Stimulated activated naive CD8-positive, alpha-beta T cell treated with anti-CD3 and anti-CD28 coated beads, Interleukin-15, amount 100 ng/mL, for 72 hours (primary cell): ENCODE results near the gene EHD4.

Experiments used
- ATAC-seq: fragments of 150-1000 bp; cut with Tn5 transposase; 2 replicates; pipeline ENCODE4 v1.10.0; 2021; ENCODE audit warnings: mild to moderate bottlenecking, moderate library complexity
- DNase-seq, 2 donors: peaks; one replicate each; pipeline ENCODE4 v3.0.0; 2021 to 2022
- H3K27ac Mint-ChIP-seq, 2 donors: one replicate each; pipeline ENCODE4 v1.8.0; 2022; ENCODE audit warnings: mild to moderate bottlenecking in 2 of 2, mixed read lengths in 2 of 2, moderate library complexity in 2 of 2
- H3K27me3 Mint-ChIP-seq: one replicate; pipeline ENCODE4 v1.8.0; 2022; ENCODE audit warnings: mixed read lengths
- H3K4me1 Mint-ChIP-seq: one replicate; pipeline ENCODE4 v1.8.0; 2022; ENCODE audit warnings: mild to moderate bottlenecking, mixed read lengths
- H3K4me3 Mint-ChIP-seq, 2 donors: one replicate each; pipeline ENCODE4 v1.8.0; 2022; ENCODE audit warnings: mild to moderate bottlenecking in 2 of 2, mixed read lengths in 2 of 2, moderate library complexity in 1 of 2
- H3K9me3 Mint-ChIP-seq, 2 donors: one replicate each; pipeline ENCODE4 v1.8.0; 2022; ENCODE audit warnings: mixed read lengths in 2 of 2

EHD4 gene

DNA sequence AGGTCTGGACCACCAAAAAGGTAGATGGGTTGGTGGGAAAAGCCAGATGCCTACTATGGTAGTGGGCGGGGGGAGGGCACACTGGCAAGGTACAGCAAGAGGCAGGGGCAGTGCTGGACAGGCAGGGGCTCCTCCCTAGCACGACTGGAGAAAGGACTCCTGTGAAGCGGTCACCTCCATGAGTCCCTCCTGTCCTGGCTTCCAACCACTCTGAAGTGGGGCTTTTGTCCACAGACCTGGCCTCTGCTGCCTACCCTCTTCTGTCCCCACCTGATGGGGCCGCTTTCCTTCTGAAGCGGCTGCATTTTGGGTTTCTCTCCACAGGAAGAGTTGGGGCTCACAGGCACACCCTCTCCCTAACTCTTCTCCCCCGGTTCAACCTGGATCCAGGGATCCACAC lies 75.8 kb downstream of the EHD4 start:
- ATAC-seq (no peak), DNase-seq (no peak)
- H3K27ac Mint-ChIP-seq, result peak overlapping the region in 1 of 2 donors; percentile 11
- H3K4me3 Mint-ChIP-seq, result no peak overlapping the region
- no peaks in the 10 kb centered on the region for H3K9me3 Mint-ChIP-seq
- peaks cover 38% of the 10 kb centered on the region for H3K4me1 Mint-ChIP-seq
- no peaks in the 10 kb centered on the region for H3K27me3 Mint-ChIP-seq

DNA sequence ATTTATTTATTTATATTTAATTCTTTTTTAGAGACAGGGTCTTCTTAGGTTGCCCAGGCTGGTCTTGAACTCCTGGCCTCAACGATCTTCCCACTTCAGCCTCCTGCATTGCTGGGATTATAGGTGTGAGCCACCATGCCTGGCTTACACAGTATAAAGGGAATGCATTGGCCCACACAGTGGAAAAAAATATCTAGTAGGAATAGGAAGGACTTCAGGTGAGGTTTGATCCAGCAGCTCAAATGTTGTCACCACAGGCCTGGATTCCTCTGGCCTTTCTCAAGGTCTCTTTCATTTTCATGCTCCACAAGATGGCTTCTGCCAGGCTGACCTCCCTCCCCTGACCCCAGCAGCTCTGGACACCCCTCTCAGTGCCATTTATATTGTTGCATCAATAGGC lies 76.4 kb downstream of the EHD4 start:
- Mint-ChIP-seq H3K27me3 (no peaks in the 10 kb centered on the region), H3K27ac (no peak overlapping the region), H3K9me3 (no peaks in the 10 kb centered on the region), H3K4me3 (no peak overlapping the region), H3K4me1 (peaks cover 38% of the 10 kb centered on the region)
- ATAC-seq (no peak), DNase-seq (no peak)

DNA sequence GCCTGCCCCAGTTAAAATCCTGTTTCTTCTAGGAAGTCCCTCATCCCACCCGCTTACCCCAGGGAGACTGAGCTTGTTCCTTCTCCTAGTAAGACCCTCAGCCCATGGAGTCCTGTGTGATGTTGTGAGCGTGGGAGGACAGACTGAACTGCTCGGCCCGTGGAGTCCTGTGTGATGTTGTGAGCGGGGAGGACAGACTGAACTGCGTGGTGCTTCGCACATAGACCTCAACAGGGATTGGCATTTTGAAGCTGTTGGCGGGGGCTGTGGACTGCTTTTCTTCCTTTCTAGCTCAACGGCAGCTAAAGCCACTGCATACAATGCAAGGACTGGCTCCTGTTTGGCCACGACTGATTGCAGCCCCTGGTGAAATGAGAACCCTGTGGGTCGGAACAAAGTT lies 76.9 kb downstream of the EHD4 start:
- peak overlapping the region; percentile 16 to 50 for H3K4me3 Mint-ChIP-seq

DNA sequence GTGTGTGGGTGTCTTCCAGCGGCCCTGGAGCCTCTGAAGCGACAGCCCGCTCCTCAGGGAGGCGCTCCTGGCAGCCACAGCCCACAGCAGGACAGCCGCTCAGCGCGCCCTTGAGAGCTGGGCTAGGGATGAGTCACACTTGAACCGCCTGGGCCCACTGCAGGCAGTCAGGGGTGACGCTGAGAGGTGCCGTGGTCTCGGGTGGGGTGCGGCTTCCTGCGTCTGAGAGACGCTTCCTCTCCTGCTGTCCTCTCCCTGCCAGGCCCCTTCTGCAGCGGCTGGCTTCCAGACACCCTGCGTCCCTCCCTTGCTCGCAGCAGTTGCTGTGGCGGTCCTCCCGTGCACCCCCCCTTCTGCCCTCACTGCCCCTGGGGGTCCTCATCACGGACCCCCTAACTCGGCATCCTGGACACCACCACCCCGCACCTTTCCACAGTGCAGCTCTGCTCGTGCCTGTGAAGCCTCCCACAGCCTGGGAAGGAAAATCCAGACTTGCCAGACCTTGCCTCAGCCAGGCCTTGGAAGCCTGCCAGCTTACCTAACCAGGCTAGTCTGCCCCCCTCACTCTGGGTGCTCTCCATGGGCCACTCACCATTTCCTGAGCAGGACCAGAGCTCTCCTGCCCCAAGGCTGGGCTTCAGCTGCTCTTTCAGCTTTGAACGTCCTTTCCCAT lies 77.4 kb downstream of the EHD4 start:
- H3K9me3 Mint-ChIP-seq, result no peaks in the 10 kb centered on the region
- ATAC-seq, result peak; percentile 96
- peak overlapping the region; percentile 16 to 50 for H3K4me3 Mint-ChIP-seq
- no peaks in the 10 kb centered on the region for H3K27me3 Mint-ChIP-seq
- DNase-seq, result peak; percentile 71 to 78
- H3K27ac Mint-ChIP-seq, result peak overlapping the region; percentile 71 to 93
- peaks cover 38% of the 10 kb centered on the region for H3K4me1 Mint-ChIP-seq

More for the DNA sequence above, 76.9 kb downstream of the EHD4 start:
- no peak for ATAC-seq
- Mint-ChIP-seq H3K27ac (peak overlapping the region; percentile 71 to 93), H3K4me1 (peaks cover 38% of the 10 kb centered on the region), H3K9me3 (no peaks in the 10 kb centered on the region), H3K27me3 (no peaks in the 10 kb centered on the region)
- no peak for DNase-seq

DNA sequence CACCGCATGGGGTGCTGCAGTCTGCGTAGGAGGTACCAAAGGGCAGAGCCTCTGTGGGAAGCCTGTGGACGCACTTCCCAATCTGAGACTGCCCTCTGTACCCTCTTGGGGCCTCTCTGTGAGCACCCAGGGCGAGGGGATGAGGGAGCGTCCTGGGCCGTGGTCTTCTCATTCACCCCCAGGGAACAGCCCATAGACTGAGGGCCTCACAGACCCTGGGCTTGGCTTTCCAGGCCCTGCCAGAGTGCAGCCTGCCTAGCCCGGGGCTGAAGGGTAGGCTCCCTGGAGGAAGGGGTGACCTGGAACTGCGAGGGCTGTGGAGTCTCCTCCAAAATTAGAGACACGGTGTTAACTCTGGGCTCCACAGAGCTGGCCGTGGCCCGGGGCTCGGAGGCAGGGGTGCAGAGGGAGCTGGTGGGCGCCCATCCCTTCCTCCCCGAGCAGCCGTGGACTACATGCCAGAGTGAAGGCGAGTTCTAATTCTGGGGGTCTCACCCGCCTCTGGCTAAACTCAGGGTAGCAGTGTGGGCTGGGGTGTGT lies 78.0 kb downstream of the EHD4 start:
- no peaks in the 10 kb centered on the region for H3K9me3 Mint-ChIP-seq
- peak overlapping the region in 1 of 2 donors; percentile 71 for H3K27ac Mint-ChIP-seq
- H3K4me1 Mint-ChIP-seq, result peaks cover 43% of the 10 kb centered on the region
- DNase-seq (no peak), ATAC-seq (peak; percentile 1)
- H3K27me3 Mint-ChIP-seq, result no peaks in the 10 kb centered on the region
- peak overlapping the region in 1 of 2 donors; percentile 50 for H3K4me3 Mint-ChIP-seq

DNA sequence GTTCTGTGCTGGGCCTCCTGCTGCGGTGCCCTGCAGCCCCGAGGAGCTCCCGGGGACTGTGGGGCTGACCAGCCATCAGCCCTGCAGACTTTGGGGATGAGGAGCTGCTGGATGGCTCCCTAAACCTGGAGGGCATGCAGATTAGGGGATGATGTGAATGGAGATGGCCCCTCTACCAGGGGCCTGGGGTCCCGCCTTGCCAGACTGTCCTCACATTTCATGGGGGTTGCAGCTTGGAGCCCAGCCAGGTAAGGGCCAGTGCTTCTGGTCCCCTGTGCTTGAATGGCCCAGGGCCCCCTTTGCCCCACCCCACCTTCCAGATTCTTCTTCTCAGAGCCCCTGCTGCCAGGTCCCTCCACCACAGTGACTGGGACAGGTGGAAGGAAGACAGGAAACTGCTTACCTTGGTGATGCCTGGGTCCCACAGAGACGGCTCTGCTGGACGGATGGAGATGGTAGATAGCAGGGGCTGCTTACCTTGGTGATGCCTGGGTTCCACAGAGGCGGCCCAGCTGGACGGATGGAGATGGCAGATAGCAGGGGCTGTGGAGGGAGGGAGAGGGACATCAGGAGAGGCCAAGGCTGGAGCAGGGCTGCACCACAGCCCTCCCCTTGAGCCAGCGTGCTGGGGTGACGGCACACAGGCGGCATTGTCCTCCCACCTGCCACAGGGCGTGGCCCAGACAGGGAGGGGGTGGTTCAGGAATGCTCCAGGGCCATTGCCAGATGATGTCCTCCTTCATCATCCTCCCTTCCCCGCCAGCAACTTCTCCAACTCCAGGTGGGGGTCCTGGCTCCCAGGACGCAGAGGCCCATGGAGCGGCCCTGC lies 78.7 kb downstream of the EHD4 start, which contains the start of gene SPTBN5:
Gene SPTBN5 (minus strand): TSS at position 632 of the 829 bp plus-strand sequence. CDS start 556 bp downstream, at position 76.
- Mint-ChIP-seq H3K27me3 (no peaks in the 10 kb centered on the region), H3K4me1 (peaks cover 50% of the 10 kb centered on the region), H3K4me3 (peak within 1 kb of the TSS; percentile 45 to 83), H3K9me3 (no peaks in the 10 kb centered on the region), H3K27ac (peak within 1 kb of the TSS in 1 of 2 donors; percentile 93)
- no peak for DNase-seq
- no peak for ATAC-seq

DNA sequence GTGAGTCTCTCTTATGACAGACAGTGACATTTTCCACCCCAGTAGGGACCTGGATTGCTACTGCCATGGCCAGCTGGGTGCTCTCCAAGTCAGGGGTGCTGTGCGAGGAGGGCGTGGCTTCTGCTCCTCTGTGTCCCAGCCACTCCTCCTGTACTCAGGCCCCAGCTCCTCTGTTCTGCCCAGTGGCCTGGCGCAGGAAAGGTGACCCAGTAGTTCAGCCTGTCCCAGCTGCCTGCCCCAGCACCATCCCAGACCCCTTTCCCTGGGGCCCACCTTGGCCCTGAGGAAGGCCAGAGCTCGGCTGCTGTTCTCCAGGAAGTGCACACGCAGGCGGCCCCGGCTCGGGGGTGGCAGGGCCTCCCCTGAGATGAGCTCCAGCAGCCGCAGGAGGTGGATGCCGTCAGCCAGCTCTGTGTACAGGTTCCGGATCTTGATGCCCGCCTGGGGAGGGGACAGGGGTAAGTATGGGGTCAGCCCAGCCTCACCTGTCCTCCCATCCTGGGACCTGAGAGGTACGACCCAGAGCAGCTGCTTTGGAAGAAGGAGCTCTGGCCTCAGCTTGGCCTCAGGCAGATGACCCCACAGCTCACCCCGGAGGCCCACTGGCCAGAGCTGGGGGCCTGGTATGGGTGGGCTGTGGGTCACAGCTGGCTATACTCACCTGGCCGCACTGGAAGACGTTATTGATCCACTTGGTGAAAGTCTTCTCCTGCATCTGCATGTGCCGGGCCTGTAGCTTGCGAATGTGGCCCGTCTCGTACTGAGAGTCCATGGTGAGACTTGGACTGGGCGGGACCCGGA lies 79.5 kb downstream of the EHD4 start:
- peak overlapping the region; percentile 45 to 83 for H3K4me3 Mint-ChIP-seq
- no peak for DNase-seq
- peak; percentile 35 for ATAC-seq
- H3K4me1 Mint-ChIP-seq, result peaks cover 58% of the 10 kb centered on the region
- peak overlapping the region; percentile 67 to 93 for H3K27ac Mint-ChIP-seq
- no peaks in the 10 kb centered on the region for H3K27me3 Mint-ChIP-seq
- no peaks in the 10 kb centered on the region for H3K9me3 Mint-ChIP-seq

DNA sequence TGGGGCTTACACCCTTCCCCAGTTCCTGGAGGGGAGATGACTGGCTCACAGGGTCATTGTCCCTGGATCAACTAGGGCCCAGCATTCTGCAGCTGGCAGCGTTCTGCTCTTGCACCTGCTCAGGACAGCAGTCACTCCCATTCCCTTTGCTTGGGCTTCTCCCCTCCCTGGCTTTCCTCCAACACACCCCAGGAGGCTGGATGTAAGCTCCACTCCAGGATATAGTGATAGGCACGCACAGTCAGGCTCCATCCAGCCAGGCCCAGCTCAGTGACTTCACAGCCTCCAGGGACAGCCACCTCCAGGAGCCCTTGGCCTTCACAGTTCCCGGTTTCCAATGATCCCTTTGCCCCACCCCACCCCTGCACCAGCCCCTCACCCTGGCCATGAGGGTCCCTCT lies 80.4 kb downstream of the EHD4 start:
- ATAC-seq, result no peak
- peaks cover 63% of the 10 kb centered on the region for H3K4me1 Mint-ChIP-seq
- no peaks in the 10 kb centered on the region for H3K9me3 Mint-ChIP-seq
- no peaks in the 10 kb centered on the region for H3K27me3 Mint-ChIP-seq
- DNase-seq, result no peak
- peak overlapping the region; percentile 40 to 71 for H3K27ac Mint-ChIP-seq
- no peak overlapping the region for H3K4me3 Mint-ChIP-seq

DNA sequence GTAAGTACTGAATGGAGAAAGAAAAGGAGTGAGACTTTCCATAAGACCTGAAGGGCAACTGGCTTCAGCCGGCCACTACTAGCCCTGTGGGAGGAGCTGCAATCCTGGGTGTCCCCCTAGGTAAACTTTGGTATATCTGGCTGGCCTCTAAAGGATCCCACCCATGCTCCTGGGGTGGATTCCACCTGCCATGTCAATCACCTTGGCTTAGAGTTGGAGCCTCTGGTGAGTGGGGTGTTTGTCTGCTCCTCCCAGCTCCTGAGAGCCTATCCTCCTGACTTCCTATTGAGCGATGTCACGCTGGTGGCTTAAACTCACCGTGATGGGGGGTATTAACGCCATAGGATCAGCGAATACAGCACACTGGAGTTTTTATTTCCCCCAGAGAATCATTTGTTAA lies 81.1 kb downstream of the EHD4 start:
- Mint-ChIP-seq H3K4me3 (no peak overlapping the region), H3K27me3 (no peaks in the 10 kb centered on the region), H3K27ac (no peak overlapping the region), H3K4me1 (peaks cover 63% of the 10 kb centered on the region), H3K9me3 (no peaks in the 10 kb centered on the region)
- ATAC-seq (no peak), DNase-seq (no peak)

DNA sequence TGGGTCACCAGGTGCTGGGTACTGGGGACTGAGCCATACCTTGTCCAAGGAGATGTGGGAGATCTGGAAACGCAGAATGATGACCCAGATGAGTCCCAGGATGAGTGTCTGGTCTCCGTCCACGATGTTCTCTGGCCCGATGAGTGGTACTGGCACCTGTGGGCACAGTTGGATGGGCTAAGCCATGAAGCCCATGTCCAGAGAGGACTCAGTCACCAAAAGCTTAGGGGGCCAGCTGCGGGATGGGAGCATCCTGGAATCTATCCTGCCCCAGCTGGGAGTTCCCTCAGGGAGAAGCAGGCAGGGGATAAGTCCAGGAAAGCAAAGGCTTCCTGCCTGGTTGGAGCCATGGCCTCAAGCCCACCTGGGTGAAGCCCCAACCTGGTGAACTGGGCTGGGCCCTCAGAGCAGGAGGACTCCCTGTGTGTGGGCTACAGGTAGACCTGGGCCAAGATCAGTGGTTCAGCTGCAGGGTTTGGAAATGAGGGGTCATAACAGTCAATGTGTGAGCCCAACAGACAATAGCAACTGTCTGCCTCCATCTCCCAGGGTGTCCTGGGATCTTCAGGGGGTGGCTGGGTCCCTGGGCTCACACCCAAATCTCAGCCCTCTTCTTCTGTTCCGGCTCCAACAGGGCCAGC lies 82.2 kb downstream of the EHD4 start:
- DNase-seq (no peak), ATAC-seq (no peak)
- Mint-ChIP-seq H3K27me3 (no peaks in the 10 kb centered on the region), H3K9me3 (no peaks in the 10 kb centered on the region), H3K4me1 (peaks cover 63% of the 10 kb centered on the region), H3K4me3 (no peak overlapping the region), H3K27ac (no peak overlapping the region)

DNA sequence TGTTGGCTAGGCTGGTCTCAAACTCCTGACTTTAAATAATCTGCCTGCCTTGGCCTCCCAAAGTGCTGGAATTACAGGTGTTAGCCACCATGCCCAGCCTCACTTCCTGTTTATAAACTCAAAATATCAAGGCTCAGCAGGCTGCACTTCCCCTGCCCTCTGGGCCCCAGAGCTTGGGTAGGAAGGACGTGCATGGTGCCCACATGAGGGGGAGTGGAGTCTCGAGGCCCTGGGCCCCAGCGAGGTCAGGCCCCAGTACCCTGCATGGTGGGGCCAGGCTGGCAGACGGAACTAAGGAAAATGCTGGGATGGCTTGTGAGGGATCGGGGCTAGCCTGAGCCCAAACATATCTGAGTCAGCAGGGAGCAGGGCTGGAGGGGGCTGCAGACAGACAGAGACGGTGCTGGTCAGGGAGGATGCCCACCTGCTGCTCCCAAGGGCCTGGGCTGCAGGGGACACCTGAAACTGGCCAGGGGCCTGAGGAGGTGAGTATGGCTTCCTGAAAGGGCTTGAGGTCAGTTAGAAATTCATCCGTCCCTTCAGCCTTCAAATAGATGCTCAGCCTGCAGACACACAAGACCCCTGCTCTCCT lies 83.6 kb downstream of the EHD4 start:
- Mint-ChIP-seq H3K9me3 (no peaks in the 10 kb centered on the region), H3K4me3 (peak overlapping the region in 1 of 2 donors; percentile 25), H3K27me3 (no peaks in the 10 kb centered on the region), H3K27ac (peak overlapping the region in 1 of 2 donors; percentile 64), H3K4me1 (peaks cover 49% of the 10 kb centered on the region)
- ATAC-seq (peak; percentile 29), DNase-seq (no peak)

DNA sequence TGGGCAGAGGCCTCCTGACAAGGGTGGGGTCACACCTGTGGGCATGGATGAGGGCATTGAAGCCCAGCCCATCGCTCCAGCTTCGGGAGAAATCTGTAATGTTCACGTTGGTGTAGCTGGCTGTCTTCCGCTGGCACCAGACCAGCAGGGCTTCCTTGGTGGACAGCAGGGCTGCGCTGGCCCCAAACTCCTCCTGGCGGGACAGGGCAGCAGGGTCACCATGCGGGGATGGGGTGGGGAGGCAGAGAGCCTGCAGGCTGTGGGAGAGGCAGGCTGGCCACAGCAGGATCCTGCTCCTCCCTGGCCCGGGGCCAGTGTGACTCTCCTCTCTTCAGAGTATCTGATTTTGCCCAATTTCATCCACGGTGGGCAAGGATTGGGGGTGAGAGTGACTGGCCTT lies 84.5 kb downstream of the EHD4 start:
- ATAC-seq (no peak), DNase-seq (no peak)
- Mint-ChIP-seq H3K27me3 (peaks cover 5% of the 10 kb centered on the region), H3K4me3 (no peak overlapping the region), H3K4me1 (peaks cover 40% of the 10 kb centered on the region), H3K9me3 (no peaks in the 10 kb centered on the region), H3K27ac (peak overlapping the region in 1 of 2 donors; percentile 59)

DNA sequence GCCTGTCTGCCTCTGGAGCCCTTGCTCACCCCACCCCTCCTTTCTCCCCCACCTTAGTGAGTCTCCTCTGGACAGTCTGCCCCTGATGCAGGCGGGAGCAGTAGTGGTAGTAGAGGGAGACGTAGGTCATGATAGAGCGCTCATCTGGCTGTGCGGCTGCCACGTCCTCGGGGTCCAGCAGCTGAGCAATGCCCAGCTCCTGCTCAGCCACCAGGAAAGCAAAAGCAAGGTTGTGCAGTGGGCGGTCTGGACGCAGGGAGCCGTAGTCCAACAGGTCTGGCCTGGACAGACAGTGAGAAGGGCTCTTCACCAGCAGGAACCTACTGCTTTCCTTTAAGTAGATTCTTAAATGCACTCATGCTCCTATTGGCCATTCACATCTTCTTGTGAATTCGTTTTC lies 85.2 kb downstream of the EHD4 start:
- DNase-seq, result no peak
- Mint-ChIP-seq H3K27ac (no peak overlapping the region), H3K4me3 (no peak overlapping the region), H3K4me1 (peaks cover 33% of the 10 kb centered on the region), H3K27me3 (peaks cover 12% of the 10 kb centered on the region), H3K9me3 (no peaks in the 10 kb centered on the region)
- ATAC-seq, result no peak

DNA sequence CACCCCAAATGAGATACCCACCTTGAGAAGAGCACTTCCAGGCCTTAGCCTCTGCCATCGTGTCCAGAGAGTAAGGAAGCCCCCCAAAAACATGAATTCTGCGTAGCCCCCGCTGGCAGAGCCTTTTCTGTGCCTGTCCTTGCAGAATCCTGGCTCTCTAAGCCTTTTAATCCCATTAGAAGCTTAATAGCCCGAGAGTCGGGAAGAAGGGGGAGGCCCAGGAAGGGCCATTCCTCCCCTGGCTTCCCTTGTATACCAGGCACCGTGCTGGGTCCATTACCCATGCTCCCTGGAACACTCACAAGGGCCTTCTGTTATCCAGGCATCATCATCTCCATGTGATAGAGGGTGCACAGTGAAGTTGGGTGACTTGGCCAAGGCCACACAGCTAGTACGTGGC lies 85.6 kb downstream of the EHD4 start:
- H3K4me1 Mint-ChIP-seq, result peaks cover 30% of the 10 kb centered on the region
- H3K9me3 Mint-ChIP-seq, result no peaks in the 10 kb centered on the region
- H3K27me3 Mint-ChIP-seq, result peaks cover 12% of the 10 kb centered on the region
- ATAC-seq (no peak), DNase-seq (no peak)
- no peak overlapping the region for H3K4me3 Mint-ChIP-seq
- H3K27ac Mint-ChIP-seq, result no peak overlapping the region

DNA sequence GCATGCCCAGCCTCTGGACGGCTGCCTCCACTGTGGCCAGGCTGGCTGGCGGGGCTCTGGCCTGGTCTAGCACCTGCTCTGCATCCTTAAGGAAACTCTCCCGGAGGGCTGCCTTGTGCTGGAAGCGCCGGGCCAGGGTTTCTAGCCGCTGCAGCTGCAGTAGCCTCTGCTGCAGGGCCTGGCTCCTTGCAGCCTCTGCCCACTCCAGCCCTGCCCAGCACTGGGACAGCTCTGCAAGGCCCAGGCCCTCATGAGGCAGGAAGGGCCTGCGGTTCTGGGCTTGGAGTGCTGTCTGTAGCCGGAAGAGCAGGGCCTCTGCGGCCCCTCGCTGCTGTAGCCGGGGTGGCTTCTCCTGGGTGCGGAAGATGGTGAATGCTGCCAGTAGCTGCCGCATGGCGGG lies 86.5 kb downstream of the EHD4 start:
- peaks cover 21% of the 10 kb centered on the region for H3K27me3 Mint-ChIP-seq
- H3K4me3 Mint-ChIP-seq, result no peak overlapping the region
- no peak for ATAC-seq
- peaks cover 30% of the 10 kb centered on the region for H3K4me1 Mint-ChIP-seq
- no peaks in the 10 kb centered on the region for H3K9me3 Mint-ChIP-seq
- H3K27ac Mint-ChIP-seq, result no peak overlapping the region
- no peak for DNase-seq
